BE2C (cell line): ENCODE data around the gene OR51I1.

Experiments
- DNase-seq: peaks from one replicate; pipeline ENCODE4 v3.0.0-alpha.2; 2020
- H3K27me3 ChIP-seq: fragments of 250-450 bp; sonication (Bioruptor Pico); 2 replicates; pipeline ENCODE4 v1.5.1; 2020; ENCODE audit warnings: mild to moderate bottlenecking
- H3K36me3 ChIP-seq: fragments of 250-450 bp; sonication (Bioruptor Pico); 2 replicates; pipeline ENCODE4 v1.5.1; 2020; ENCODE audit warnings: mild to moderate bottlenecking
- H3K4me1 ChIP-seq: fragments of 250-450 bp; sonication (Bioruptor Pico); 2 replicates; pipeline ENCODE4 v1.5.1; 2020
- H3K4me3 ChIP-seq: 2 replicates; pipeline ENCODE4 v1.5.1; 2011; ENCODE audit warnings: low read depth, low read length
- H3K9me3 ChIP-seq: fragments of 250-450 bp; sonication (Bioruptor Pico); 2 replicates; pipeline ENCODE4 v1.5.1; 2020
- TF ChIP-seq, protein P1 (sequence below): IDR thresholded peaks from 2 replicates; pipeline ENCODE4 v1.5.1; 2012; ENCODE audit warnings: mild to moderate bottlenecking, low read depth, low read length

The OR51I1 gene

DNA sequence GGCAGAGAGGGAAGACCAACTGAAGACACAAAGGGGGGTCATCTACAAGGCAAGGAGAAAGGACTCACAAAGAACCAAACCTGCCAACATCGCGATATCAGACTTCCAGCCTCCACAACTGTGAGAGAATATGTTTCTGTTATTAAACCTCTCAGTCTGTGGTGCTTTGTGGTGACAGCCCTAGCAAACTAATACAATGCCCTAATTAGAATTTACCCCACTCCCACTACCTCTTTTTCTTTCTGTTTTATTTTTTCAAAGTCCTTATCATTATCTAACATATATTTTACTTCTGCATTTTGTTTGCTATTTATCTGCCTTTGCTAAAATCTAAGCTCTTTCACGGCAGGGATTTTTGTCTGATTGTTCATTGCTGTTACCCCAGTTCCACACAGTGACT is 44.7 kb upstream of the OR51I1 start:
- no peaks in the 10 kb centered on the region for H3K36me3 ChIP-seq
- H3K4me1 ChIP-seq = no peaks in the 10 kb centered on the region
- no peaks in the 10 kb centered on the region for H3K27me3 ChIP-seq
- no peak for DNase-seq
- TF ChIP-seq, protein P1, sequence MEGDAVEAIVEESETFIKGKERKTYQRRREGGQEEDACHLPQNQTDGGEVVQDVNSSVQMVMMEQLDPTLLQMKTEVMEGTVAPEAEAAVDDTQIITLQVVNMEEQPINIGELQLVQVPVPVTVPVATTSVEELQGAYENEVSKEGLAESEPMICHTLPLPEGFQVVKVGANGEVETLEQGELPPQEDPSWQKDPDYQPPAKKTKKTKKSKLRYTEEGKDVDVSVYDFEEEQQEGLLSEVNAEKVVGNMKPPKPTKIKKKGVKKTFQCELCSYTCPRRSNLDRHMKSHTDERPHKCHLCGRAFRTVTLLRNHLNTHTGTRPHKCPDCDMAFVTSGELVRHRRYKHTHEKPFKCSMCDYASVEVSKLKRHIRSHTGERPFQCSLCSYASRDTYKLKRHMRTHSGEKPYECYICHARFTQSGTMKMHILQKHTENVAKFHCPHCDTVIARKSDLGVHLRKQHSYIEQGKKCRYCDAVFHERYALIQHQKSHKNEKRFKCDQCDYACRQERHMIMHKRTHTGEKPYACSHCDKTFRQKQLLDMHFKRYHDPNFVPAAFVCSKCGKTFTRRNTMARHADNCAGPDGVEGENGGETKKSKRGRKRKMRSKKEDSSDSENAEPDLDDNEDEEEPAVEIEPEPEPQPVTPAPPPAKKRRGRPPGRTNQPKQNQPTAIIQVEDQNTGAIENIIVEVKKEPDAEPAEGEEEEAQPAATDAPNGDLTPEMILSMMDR = no peak
- H3K4me3 ChIP-seq = no peak overlapping the region
- H3K9me3 ChIP-seq = no peaks in the 10 kb centered on the region

DNA sequence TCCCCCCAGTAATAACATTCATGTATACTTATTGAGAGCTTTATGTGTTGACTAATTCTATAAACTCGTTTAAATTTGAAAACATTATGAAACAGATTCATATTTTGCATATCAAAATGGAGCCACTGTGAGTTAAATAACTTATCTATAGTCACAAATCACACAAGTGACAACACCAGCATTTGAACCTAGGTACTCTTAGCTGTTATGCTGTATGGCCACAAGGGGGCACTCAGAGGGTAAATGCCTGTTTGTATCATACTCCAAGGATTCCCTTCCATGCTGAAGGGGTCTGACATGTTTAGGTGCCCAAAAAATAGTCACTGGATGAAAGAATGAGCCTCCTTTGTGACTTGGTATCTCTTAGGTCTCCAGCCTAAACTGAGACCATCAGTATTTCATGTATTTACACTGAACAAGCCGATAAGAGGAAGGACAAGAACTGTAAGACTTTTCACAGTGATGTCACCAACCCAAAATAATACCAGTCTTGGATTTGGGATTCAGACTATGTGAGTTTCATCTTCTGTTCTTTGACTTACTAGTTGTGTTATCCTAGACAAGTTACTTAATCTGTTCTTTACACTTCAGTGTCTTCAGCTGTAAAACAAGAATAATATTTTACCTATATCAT is 35.0 kb upstream of the OR51I1 start:
- no peak overlapping the region for H3K4me3 ChIP-seq
- H3K4me1 ChIP-seq = no peaks in the 10 kb centered on the region
- TF ChIP-seq, protein P1 = peak; percentile 65
- no peaks in the 10 kb centered on the region for H3K27me3 ChIP-seq
- DNase-seq = peak; percentile 15
- no peaks in the 10 kb centered on the region for H3K36me3 ChIP-seq
- no peaks in the 10 kb centered on the region for H3K9me3 ChIP-seq

DNA sequence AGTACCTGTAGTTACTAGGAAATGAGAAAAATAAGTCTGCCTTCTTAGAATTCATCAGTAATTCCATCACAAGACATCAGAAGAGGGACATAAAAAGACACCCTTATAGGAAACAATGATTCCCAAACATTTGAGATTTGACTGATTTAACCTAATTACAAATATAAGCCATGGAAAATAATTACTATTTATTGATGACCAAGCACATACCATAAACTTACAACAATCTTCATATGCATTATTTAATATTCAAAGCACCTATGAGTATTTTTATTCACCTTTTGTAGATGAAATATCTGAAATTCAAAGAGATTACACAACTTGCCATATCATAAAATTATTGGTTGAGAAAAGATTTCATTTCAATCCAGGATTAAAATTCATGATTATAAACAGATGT is 32.6 kb upstream of the OR51I1 start:
- no peak overlapping the region for H3K4me3 ChIP-seq
- TF ChIP-seq, protein P1 = no peak
- no peaks in the 10 kb centered on the region for H3K9me3 ChIP-seq
- H3K27me3 ChIP-seq = no peaks in the 10 kb centered on the region
- no peak for DNase-seq
- H3K4me1 ChIP-seq = no peaks in the 10 kb centered on the region
- H3K36me3 ChIP-seq = no peaks in the 10 kb centered on the region

DNA sequence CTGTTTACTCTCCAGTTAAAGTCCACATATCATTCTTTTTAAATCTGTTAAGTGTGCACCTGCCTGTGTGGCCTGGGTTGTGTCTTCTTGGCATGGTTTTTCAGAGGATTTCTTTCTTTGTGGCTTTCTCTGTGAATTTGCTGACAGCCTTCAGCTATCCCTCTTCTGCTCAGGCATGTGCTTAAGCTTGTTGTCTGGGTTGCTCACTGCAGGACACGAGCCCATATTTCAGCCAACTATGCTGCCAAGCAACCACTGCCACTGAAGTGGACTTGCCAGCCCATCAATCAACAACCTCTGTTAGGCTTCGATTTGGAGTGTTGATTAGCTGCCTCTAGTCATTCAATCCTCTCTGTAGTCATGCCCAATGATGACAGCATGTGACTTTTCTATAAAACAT is 26.2 kb upstream of the OR51I1 start:
- TF ChIP-seq, protein P1 = no peak
- no peaks in the 10 kb centered on the region for H3K36me3 ChIP-seq
- DNase-seq = no peak
- no peak overlapping the region for H3K4me3 ChIP-seq
- H3K27me3 ChIP-seq = no peaks in the 10 kb centered on the region
- no peaks in the 10 kb centered on the region for H3K4me1 ChIP-seq
- H3K9me3 ChIP-seq = no peaks in the 10 kb centered on the region

DNA sequence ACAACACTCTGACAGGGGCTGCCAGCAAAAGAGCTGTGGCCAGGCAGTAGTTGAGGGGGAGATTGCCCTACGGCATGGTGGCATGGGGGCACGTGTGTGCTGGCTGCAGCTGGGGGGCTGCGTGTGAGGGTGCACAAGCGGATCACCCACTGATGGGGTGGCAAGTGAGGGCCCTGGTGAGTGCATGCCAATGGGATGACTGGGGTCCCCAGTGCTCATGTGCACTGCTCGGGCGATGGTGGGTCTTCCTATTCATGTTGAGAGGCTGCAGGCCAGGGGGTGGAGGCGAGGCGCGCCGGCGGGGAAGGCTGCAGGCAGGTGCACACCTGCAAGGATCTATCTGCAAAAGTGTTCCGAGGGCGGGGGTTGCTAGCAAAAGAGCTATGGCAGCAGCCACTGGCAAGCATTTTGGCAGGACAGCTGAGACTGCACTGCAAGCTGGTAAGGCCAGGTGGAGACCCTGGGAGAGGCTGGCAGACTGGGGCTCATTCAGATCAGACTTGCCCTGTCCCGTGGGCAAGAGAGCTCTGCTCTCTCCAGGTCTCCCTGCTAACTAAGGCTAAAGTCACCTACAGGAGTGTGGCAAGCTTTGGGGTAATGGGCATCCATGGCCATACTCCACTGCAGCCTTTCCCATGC is 19.8 kb upstream of the OR51I1 start:
- Histone ChIP-seq H3K4me3 (no peak overlapping the region), H3K9me3 (no peaks in the 10 kb centered on the region), H3K36me3 (no peaks in the 10 kb centered on the region), H3K27me3 (no peaks in the 10 kb centered on the region), H3K4me1 (no peaks in the 10 kb centered on the region)
- no peak for DNase-seq
- TF ChIP-seq, protein P1 = no peak

DNA sequence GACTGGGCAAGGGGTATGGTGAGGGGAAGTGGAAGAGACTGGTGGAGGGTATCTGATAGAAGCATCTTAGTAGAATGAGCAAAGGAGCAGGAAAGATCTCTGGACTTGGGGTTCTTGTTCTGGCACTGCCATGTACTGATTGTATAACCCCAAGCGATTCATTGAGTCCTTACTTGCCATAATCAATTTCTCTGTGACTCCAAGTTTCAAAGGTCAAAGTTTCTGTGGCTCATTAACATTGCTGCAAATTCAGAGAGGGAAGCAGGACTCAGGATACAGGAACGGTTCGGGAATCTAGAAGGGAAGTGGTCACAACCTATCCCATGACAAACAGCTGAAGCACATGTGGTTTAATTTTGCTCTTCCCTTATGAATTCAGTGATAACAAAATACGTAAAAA is 8.1 kb upstream of the OR51I1 start:
- TF ChIP-seq, protein P1 = no peak

More for the DNA sequence above, 8.1 kb upstream of the OR51I1 start:
- Histone ChIP-seq H3K4me3 (no peak overlapping the region), H3K4me1 (no peaks in the 10 kb centered on the region), H3K27me3 (no peaks in the 10 kb centered on the region), H3K36me3 (no peaks in the 10 kb centered on the region), H3K9me3 (no peaks in the 10 kb centered on the region)
- no peak for DNase-seq
